Neural progenitor cell (in vitro differentiated cells): ENCODE data around the gene LAMC1. TPM values are rescaled to one million over a fixed set of nuclear protein-coding genes. Genes with fewer than 3 reads are reported as not detected.
A peak's percentile ranks its signal among the peaks of the same experiment; 100 is the strongest.

Experiments used
- DNase-seq: peaks from one replicate; pipeline ENCODE4 v3.0.0-alpha.2; 2016; ENCODE audit warnings: low spot score
- H2AFZ ChIP-seq: fragments of 200-600 bp; sonication (generic); replicated peaks from 2 replicates; pipeline ENCODE4 v1.6.1; 2016; ENCODE audit warnings: antibody characterized with exemption
- H3F3A ChIP-seq: fragments of 200-600 bp; sonication (generic); 2 replicates; pipeline ENCODE4 v1.6.1; 2016; ENCODE audit warnings: antibody characterized with exemption, low read depth
- H3K27ac ChIP-seq: fragments of 200-600 bp; sonication (generic); 2 replicates; pipeline ENCODE4 v1.5.1; 2016; ENCODE audit warnings: mild to moderate bottlenecking
- H3K27me3 ChIP-seq: fragments of 200-600 bp; sonication (generic); 2 replicates; pipeline ENCODE4 v1.6.1; 2016; ENCODE audit warnings: mild to moderate bottlenecking, moderate library complexity
- H3K36me3 ChIP-seq: fragments of 200-600 bp; sonication (generic); 2 replicates; pipeline ENCODE4 v1.5.1; 2016
- H3K4me1 ChIP-seq: fragments of 200-600 bp; sonication (generic); 2 replicates; pipeline ENCODE4 v1.6.1; 2016; ENCODE audit warnings: mixed run types
- H3K4me2 ChIP-seq: fragments of 200-600 bp; sonication (generic); 2 replicates; pipeline ENCODE4 v1.6.1; 2016
- H3K4me3 ChIP-seq: fragments of 200-600 bp; sonication (generic); 2 replicates; pipeline ENCODE4 v1.5.1; 2016
- H3K79me2 ChIP-seq: fragments of 200-600 bp; sonication (generic); 2 replicates; pipeline ENCODE4 v1.6.1; 2016; ENCODE audit warnings: low read depth
- H3K9ac ChIP-seq: fragments of 200-600 bp; sonication (generic); 2 replicates; pipeline ENCODE4 v1.6.1; 2016
- H3K9me3 ChIP-seq: fragments of 200-600 bp; sonication (generic); 2 replicates; pipeline ENCODE4 v1.5.1; 2016; ENCODE audit warnings: low read depth
- H4K20me1 ChIP-seq: fragments of 200-600 bp; sonication (generic); 2 replicates; pipeline ENCODE4 v1.6.1; 2016; ENCODE audit warnings: low read depth
- H3K27ac Mint-ChIP-seq: 3 replicates; pipeline ENCODE4 v1.8.0; 2021; ENCODE audit warnings: mixed read lengths
- H3K27me3 Mint-ChIP-seq: 2 replicates; pipeline ENCODE4 v1.8.0; 2022; ENCODE audit warnings: low read depth, mild to moderate bottlenecking, inconsistent platforms, moderate library complexity, mixed read lengths; ENCODE audit not compliant: insufficient read depth
- H3K36me3 Mint-ChIP-seq: 3 replicates; pipeline ENCODE4 v1.8.0; 2021; ENCODE audit warnings: mixed read lengths
- H3K4me1 Mint-ChIP-seq: 3 replicates; pipeline ENCODE4 v1.8.0; 2021; ENCODE audit warnings: mixed read lengths
- H3K4me3 Mint-ChIP-seq: 3 replicates; pipeline ENCODE4 v1.8.0; 2021; ENCODE audit warnings: mild to moderate bottlenecking, moderate library complexity, mixed read lengths
- H3K9me3 Mint-ChIP-seq: 3 replicates; pipeline ENCODE4 v1.8.0; 2020; ENCODE audit warnings: mixed read lengths
- EZH2 ChIP-seq: fragments of 200-600 bp; sonication (generic); IDR thresholded peaks from 2 replicates; pipeline ENCODE4 v1.6.1; 2017; ENCODE audit warnings: antibody characterized with exemption, mild to moderate bottlenecking, moderate library complexity
- EZH2phosphoT487 ChIP-seq: fragments of 200-600 bp; sonication (generic); IDR thresholded peaks from 2 replicates; pipeline ENCODE4 v1.6.1; 2017; ENCODE audit warnings: antibody characterized with exemption
- total RNA-seq: library from RNA; depleted of rRNA; stranded (reverse); fragments of >200 nt; gene quantifications from 2 replicates; pipeline ENCODE4 v1.2.3, GENCODE V29; 2015; ENCODE audit warnings: low replicate concordance
- TF ChIP-seq, protein P1 (sequence below): fragments of 200-600 bp; sonication (generic); IDR thresholded peaks from 2 replicates; pipeline ENCODE4 v1.5.1; 2017; ENCODE audit warnings: antibody characterized with exemption, mild to moderate bottlenecking

Gene LAMC1
- total RNA-seq, 1 donor from 2014 or later: 90.2 TPM

DNA sequence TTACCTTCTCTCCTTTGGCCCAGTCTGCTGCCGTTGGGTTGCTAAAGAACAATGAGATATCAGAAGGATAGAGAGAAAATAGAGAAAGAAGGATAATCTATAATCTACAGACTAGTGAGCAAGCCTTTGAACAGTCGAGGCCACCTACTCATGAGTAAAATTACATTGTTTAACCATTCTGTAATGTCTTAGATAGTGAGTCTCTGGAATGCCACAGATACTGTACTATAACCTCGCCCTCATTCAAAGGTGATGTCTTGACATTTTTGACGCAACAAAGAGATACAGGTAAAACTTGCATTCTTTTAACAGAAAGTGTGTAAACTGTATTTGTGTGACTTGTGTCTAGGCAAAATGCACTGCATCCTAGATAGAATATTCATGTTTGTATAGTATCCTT, 77.9 kb downstream of the LAMC1 start:
- no peak for TF ChIP-seq EZH2
- TF ChIP-seq, protein P1, sequence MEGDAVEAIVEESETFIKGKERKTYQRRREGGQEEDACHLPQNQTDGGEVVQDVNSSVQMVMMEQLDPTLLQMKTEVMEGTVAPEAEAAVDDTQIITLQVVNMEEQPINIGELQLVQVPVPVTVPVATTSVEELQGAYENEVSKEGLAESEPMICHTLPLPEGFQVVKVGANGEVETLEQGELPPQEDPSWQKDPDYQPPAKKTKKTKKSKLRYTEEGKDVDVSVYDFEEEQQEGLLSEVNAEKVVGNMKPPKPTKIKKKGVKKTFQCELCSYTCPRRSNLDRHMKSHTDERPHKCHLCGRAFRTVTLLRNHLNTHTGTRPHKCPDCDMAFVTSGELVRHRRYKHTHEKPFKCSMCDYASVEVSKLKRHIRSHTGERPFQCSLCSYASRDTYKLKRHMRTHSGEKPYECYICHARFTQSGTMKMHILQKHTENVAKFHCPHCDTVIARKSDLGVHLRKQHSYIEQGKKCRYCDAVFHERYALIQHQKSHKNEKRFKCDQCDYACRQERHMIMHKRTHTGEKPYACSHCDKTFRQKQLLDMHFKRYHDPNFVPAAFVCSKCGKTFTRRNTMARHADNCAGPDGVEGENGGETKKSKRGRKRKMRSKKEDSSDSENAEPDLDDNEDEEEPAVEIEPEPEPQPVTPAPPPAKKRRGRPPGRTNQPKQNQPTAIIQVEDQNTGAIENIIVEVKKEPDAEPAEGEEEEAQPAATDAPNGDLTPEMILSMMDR: no peak
- TF ChIP-seq EZH2phosphoT487: no peak
- Histone ChIP-seq H3K27me3 (no peaks in the 10 kb centered on the region), H3K4me1 (peaks cover 28% of the 10 kb centered on the region), H3K79me2 (no peaks in the 10 kb centered on the region), H3K4me2 (no peak overlapping the region), H4K20me1 (peaks cover 21% of the 10 kb centered on the region), H3K9ac (no peak overlapping the region), H2AFZ (no peak overlapping the region), H3K27ac (no peak overlapping the region), H3K9me3 (no peaks in the 10 kb centered on the region), H3K4me3 (no peak overlapping the region), H3F3A (peaks cover 8% of the 10 kb centered on the region), H3K36me3 (no peaks in the 10 kb centered on the region)
- H3K36me3 Mint-ChIP-seq: peaks cover 11% of the 10 kb centered on the region
- H3K4me3 Mint-ChIP-seq: no peak overlapping the region
- no peaks in the 10 kb centered on the region for H3K27me3 Mint-ChIP-seq
- peaks cover 9% of the 10 kb centered on the region for H3K4me1 Mint-ChIP-seq
- DNase-seq: no peak
- H3K27ac Mint-ChIP-seq: no peak overlapping the region
- H3K9me3 Mint-ChIP-seq: no peaks in the 10 kb centered on the region

DNA sequence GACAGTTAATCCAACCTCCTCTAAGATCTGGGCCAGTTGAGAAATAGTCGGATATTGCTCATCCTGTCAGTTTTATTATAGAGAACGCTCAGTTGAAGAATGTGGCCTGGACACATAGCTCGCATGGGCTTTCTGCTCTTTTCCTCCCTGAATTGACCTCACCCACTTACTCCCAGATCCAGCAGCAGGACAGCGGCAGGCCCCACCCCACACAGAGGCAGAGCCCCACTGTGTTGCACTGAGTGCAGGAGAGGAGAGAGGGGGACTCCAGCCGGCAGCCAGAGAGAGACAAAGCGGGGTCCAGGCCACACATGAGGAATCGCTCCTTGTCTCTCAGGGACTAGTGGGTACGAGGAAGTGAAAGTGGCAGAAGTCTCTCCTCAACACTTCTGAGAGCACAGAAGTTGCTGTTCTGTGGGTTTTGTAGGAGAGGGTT, 78.6 kb downstream of the LAMC1 start:
- no peak overlapping the region for H3K4me3 ChIP-seq
- peaks cover 6% of the 10 kb centered on the region for H3F3A ChIP-seq
- no peaks in the 10 kb centered on the region for H3K79me2 ChIP-seq
- no peak overlapping the region for H3K27ac ChIP-seq
- no peaks in the 10 kb centered on the region for H3K27me3 ChIP-seq
- H3K4me1 Mint-ChIP-seq: peaks cover 9% of the 10 kb centered on the region
- peaks cover 21% of the 10 kb centered on the region for H4K20me1 ChIP-seq
- H3K27ac Mint-ChIP-seq: peak overlapping the region; percentile 78
- no peaks in the 10 kb centered on the region for H3K36me3 ChIP-seq
- peak; percentile 3 for DNase-seq
- peaks cover 11% of the 10 kb centered on the region for H3K36me3 Mint-ChIP-seq
- peaks cover 22% of the 10 kb centered on the region for H3K4me1 ChIP-seq
- H3K9me3 Mint-ChIP-seq: no peaks in the 10 kb centered on the region
- H3K9me3 ChIP-seq: no peaks in the 10 kb centered on the region
- no peak overlapping the region for H3K9ac ChIP-seq
- TF ChIP-seq, protein P1: no peak
- no peak for TF ChIP-seq EZH2
- no peak for TF ChIP-seq EZH2phosphoT487
- H3K4me3 Mint-ChIP-seq: no peak overlapping the region
- no peaks in the 10 kb centered on the region for H3K27me3 Mint-ChIP-seq
- no peak overlapping the region for H2AFZ ChIP-seq
- H3K4me2 ChIP-seq: peak overlapping the region; percentile 16

DNA sequence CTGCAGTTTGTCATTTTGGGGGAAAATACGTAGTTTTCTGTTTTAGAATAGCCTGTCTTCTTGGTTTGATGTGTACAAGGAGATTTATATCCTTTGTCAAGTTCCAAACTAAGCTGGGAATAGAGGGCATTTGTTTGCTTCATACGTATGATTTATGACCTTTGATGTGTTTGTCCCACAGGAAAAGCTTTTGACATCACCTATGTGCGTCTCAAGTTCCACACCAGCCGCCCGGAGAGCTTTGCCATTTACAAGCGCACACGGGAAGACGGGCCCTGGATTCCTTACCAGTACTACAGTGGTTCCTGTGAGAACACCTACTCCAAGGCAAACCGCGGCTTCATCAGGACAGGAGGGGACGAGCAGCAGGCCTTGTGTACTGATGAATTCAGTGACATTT, 79.9 kb downstream of the LAMC1 start:
- H4K20me1 ChIP-seq: peaks cover 21% of the 10 kb centered on the region
- H3K36me3 Mint-ChIP-seq: peaks cover 18% of the 10 kb centered on the region
- no peak overlapping the region for H3K27ac Mint-ChIP-seq
- DNase-seq: no peak
- H3K9me3 Mint-ChIP-seq: no peaks in the 10 kb centered on the region
- no peak overlapping the region for H3K4me2 ChIP-seq
- H3K9me3 ChIP-seq: no peaks in the 10 kb centered on the region
- no peak overlapping the region for H3K9ac ChIP-seq
- peaks cover 13% of the 10 kb centered on the region for H3K4me1 ChIP-seq
- TF ChIP-seq EZH2phosphoT487 (no peak), EZH2 (no peak)
- H3K4me3 ChIP-seq: no peak overlapping the region
- no peaks in the 10 kb centered on the region for H3K79me2 ChIP-seq
- no peak overlapping the region for H3K27ac ChIP-seq
- H3K27me3 ChIP-seq: no peaks in the 10 kb centered on the region
- H3K36me3 ChIP-seq: no peaks in the 10 kb centered on the region
- no peak overlapping the region for H3K4me3 Mint-ChIP-seq
- no peaks in the 10 kb centered on the region for H3K27me3 Mint-ChIP-seq
- H3K4me1 Mint-ChIP-seq: peaks cover 9% of the 10 kb centered on the region
- no peak overlapping the region for H2AFZ ChIP-seq
- no peaks in the 10 kb centered on the region for H3F3A ChIP-seq

DNA sequence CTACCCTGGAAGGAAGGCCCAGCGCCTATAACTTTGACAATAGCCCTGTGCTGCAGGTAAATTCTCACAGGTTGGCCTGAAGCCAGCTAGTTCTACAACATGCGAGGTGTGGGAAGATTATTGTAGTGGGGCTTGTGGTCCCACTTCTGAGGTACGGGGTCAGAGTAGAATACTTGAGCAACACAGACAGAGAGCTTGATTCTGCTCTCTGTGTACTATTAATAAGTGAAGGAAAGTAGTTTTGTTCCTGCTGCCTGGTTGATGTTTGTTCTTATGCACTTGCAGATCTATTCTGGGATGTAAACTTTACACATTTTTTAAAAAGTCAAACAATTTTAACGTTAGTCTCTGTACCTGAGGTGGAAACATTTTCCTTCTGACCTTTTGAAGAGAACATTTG, 80.4 kb downstream of the LAMC1 start:
- peaks cover 19% of the 10 kb centered on the region for H3K36me3 Mint-ChIP-seq
- H3K79me2 ChIP-seq: no peaks in the 10 kb centered on the region
- H3K4me2 ChIP-seq: no peak overlapping the region
- H3K27ac ChIP-seq: no peak overlapping the region
- H3K4me3 Mint-ChIP-seq: no peak overlapping the region
- H2AFZ ChIP-seq: no peak overlapping the region
- no peak for TF ChIP-seq EZH2
- no peak for TF ChIP-seq EZH2phosphoT487
- TF ChIP-seq, protein P1: no peak
- no peaks in the 10 kb centered on the region for H3K27me3 Mint-ChIP-seq
- H3K27me3 ChIP-seq: no peaks in the 10 kb centered on the region
- no peak overlapping the region for H3K27ac Mint-ChIP-seq
- no peak for DNase-seq
- peaks cover 21% of the 10 kb centered on the region for H4K20me1 ChIP-seq
- no peaks in the 10 kb centered on the region for H3F3A ChIP-seq
- H3K9me3 ChIP-seq: no peaks in the 10 kb centered on the region
- H3K4me3 ChIP-seq: no peak overlapping the region
- H3K9me3 Mint-ChIP-seq: no peaks in the 10 kb centered on the region
- H3K4me1 ChIP-seq: peaks cover 9% of the 10 kb centered on the region
- H3K9ac ChIP-seq: no peak overlapping the region
- H3K4me1 Mint-ChIP-seq: peaks cover 9% of the 10 kb centered on the region
- no peaks in the 10 kb centered on the region for H3K36me3 ChIP-seq
